Stimulated activated CD4-positive, alpha-beta T cell treated with anti-CD3 and anti-CD28 coated beads, TNF-alpha, amount 100 ng/mL, for 48 hours (primary cell): ENCODE results near the gene SEMA3F.

Source experiments
- DNase-seq, 3 donors: peaks; one replicate each; pipeline ENCODE4 v3.0.0-alpha.2; 2020; ENCODE audit warnings: low read depth in 3 of 3

SEMA3F gene

DNA sequence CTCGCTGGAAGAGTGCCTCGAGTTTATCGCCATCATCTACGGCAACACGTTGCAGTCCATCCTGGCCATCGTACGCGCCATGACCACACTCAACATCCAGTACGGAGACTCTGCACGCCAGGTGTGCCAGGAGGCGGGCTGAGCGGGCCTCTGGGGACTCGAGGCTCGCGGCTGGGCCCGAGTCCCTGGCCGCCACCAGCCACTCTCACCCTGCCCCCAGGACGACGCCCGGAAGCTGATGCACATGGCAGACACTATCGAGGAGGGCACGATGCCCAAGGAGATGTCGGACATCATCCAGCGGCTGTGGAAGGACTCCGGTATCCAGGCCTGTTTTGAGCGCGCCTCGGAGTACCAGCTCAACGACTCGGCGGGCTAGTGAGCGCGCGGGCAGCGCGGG is 38.2 kb downstream of the SEMA3F start:
- DNase-seq, result no peak

DNA sequence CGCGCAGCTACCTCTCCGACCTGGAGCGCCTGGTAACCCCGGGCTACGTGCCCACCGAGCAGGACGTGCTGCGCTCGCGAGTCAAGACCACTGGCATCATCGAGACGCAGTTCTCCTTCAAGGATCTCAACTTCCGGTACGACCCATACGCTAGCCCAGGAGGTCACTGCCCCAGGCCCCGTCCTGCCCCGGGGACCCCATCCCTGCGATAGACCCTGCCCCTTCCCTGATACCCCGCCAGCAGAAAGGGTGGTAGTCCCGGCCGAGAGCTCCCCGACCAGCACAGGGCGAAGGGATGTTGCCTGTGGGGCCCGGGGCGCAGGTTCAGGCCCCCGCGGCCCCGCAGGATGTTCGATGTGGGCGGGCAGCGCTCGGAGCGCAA is 38.6 kb downstream of the SEMA3F start:
- DNase-seq, result no peak

DNA sequence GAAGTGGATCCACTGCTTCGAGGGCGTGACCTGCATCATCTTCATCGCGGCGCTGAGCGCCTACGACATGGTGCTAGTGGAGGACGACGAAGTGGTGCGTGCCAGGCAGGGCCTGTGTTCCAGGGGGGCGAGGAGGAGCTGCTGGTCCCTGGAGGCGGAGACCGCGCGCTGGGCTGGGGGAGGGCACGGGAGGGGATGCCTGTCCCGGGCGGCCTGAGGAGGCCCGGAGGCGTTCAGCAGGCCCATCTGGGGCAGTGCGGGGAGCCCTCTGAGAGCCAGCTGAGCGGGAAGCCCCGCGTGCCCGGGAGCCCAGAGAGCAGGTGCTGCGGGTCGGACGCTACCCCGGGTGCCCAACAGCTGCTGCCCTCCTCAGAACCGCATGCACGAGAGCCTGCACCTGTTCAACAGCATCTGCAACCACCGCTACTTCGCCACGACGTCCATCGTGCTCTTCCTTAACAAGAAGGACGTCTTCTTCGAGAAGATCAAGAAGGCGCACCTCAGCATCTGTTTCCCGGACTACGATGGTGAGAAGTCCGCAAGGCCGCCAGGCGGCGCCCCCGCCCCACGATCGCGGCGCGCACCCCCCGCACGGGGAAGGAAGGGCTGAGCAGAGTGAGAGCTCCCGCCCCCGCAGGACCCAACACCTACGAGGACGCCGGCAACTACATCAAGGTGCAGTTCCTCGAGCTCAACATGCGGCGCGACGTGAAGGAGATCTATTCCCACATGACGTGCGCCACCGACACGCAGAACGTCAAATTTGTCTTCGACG is 39.2 kb downstream of the SEMA3F start:
- peak; percentile 59 to 66 (median 59) for DNase-seq

DNA sequence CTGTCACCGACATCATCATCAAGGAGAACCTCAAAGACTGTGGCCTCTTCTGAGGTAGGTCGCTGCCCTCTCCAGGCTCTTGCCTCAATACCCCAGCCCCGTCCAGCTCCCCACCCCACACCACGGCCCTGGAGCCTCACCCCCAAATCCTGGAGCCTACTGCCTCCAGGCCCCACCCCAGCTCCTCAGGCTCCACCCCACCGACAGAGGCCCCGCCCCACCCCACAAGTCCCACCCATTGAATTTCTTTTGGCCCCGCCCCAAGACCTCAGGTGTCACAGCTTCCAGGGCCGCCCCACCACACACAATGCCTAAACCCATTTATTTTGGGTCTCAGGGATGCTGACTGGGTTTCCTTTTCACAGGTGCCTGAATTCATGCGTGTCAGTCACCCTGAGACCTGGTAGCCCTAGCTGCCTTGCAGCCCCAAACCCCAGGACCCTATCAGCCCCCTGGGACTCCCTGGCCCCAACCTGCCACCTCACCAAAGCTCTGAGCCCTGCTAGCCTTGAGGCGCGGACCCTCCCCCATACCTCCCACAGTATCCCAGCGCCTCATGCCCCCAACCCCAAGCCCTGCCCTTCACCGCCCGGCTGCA is 39.9 kb downstream of the SEMA3F start:
- no peak for DNase-seq

DNA sequence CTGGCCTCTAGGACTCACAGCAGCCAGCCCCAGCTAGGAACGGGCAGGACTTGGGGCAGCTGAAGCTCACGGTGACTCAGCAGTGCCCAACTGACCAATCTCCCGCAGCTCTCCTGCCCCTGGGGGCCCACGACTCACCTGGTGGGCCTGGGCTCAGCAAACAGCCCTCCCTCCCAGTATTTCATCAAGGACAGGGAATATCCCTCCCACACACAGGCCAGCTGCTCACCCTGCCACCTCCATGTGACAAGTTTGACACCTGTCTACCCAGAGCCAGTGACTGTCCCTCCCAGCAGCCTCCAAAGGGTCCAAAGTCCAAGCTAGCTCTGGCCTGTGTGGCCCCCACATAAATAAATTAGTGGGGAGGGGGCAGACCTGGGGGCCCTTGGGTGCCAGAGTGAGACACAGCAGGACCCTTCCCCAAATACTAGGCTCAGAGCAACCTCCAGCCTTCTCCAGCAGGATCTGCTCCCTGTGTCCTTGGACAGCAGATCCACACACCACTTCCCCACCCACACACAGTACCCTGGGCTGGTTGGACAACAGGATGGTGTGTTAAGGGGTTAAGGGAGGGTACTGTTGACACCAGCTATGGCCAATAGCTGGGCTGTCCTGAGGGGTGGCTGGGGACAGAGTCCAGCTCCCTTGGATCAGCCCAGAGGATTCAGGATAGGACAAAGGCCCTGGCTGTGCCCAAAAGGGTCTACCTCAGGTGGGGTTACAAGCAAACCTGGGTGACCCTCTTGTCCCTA is 40.6 kb downstream of the SEMA3F start:
- DNase-seq, result no peak

DNA sequence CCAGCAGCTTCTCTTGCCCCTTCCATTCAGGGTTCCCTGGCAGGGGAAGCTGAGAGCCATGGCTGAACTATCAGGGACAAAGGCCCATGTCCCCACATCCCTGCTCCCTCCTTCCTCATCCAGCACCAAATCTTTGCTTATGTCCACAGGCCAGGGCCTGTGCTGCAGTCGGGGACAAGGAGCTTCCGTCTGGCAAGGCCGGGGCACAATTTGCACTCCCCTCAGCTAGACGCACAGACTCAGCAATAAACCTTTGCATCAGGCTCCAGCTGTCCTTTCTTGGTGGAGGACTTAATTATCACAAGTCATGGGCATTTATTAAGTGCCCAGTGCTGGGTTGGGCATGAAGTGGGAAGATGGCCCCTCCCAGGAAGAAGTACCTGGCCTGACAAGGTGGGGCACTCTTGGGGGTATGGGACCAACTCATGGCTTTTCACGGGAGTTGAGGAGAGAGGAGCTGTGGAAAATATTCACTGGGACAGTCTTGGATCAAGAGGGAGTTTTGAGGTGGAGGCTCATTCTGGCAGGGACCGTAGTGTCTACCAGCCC is 41.2 kb downstream of the SEMA3F start:
- no peak for DNase-seq

GRCh38 chr3:50201573-50202315 is 46.6 kb downstream of the SEMA3F start:
- DNase-seq, result no peak

GRCh38 chr3:50202353-50203112 is 47.4 kb downstream of the SEMA3F start:
- no peak for DNase-seq

- DNase-seq, result no peak
These were observed 48.1 kb downstream of the SEMA3F start for GRCh38 chr3:50203113-50203808.

GRCh38 chr3:50203809-50204803 is 49.0 kb downstream of the SEMA3F start:
- DNase-seq, result no peak

DNA sequence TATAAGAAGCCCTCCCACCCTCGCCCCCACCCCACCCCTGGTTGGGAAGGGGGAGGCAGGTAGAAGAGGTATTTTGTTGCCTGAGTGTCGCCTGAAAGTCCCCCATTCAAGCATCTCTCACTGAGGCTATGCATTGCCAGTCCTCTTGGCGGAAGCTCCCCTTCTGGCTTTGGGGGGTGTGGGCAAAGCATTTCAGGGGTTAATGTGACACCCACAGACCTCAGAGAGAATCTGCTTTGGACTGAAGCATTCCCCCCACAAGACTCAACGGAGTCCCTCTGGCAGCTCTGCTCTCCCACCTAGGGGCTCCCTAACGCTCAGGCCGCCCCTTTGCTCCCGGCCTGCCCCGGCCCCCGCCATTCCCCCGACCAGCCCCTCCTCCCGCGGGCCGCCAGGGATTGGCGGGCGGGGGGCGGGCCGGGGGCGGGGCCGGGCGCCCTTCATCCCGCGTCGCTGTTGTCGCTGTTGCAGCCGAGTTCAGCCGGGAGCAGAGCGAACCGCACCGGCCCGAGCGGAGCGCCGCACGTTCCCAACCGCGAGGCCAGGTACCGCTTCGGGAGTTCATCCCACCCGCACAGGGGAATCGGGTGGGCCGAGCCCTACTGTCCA is 49.8 kb downstream of the SEMA3F start, which contains the start of gene SLC38A3:
SLC38A3 (plus strand) TSS at position 468 of the 609 bp plus-strand sequence. CDS start 8,929 bp downstream, outside the sequence.
- no peak for DNase-seq

DNA sequence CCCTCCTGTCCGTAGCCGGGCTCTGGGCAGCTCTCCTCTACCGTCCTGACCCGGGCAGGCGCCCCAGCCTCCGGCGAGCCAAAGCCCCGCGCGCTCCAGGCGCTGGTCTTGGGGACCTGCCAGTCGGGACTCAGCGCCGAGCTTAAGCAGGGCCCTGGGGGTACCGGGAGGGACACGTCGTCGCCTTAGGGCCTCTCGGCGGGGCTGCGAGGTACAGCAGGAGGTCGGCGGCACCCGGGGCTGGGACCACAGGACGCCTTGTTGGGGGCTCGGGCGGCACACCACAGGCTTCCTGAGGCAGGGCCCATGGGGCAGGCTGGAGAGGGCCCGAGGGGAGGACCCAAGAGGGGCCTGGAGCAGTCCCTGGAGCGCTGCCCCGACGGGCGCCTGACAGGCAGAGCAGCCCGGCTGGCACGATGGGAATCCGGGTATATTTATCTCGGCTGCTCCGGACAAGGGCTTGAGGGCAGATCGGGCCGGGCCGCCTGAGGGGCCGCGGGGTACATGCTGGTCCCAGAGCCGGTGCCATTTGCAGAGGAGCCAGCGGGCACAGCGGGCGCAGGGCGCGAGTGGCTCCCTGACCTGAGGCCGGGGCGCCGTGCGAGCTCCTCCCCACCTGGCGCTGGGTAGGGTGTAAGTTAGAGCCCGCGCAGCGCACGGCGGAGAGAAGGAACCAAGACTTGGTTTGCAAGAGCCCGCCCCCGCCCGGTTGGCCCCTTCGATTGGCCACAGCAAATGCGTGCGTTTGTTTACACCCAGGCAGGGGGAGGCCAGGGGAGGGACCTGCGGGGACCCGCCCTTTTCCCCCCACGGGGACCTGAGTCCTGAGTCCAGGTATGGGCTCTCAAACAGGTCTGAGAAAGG is 50.5 kb downstream of the SEMA3F start:
- DNase-seq, result no peak

- DNase-seq, result no peak
These were observed 52.4 kb downstream of the SEMA3F start for GRCh38 chr3:50207359-50208042.

- no peak for DNase-seq
These were observed 53.7 kb downstream of the SEMA3F start for GRCh38 chr3:50208677-50209344.

DNA sequence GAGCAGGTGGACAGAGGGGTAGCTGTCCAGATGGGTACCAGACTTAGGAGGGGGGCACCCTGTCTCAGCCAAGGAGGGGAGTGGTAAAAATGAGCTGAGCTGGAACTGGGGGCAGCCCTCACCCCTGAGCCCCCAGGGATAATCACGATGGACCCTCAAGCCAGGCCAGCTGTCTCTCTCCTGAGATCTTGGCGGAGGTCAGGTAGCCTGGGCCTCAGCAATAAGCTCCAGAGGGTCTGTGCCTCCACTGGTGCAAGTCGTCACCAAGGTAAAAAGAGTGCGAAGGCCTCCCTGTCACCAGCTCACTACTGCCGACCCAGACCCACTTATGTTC is 55.0 kb downstream of the SEMA3F start:
- DNase-seq, result no peak

DNA sequence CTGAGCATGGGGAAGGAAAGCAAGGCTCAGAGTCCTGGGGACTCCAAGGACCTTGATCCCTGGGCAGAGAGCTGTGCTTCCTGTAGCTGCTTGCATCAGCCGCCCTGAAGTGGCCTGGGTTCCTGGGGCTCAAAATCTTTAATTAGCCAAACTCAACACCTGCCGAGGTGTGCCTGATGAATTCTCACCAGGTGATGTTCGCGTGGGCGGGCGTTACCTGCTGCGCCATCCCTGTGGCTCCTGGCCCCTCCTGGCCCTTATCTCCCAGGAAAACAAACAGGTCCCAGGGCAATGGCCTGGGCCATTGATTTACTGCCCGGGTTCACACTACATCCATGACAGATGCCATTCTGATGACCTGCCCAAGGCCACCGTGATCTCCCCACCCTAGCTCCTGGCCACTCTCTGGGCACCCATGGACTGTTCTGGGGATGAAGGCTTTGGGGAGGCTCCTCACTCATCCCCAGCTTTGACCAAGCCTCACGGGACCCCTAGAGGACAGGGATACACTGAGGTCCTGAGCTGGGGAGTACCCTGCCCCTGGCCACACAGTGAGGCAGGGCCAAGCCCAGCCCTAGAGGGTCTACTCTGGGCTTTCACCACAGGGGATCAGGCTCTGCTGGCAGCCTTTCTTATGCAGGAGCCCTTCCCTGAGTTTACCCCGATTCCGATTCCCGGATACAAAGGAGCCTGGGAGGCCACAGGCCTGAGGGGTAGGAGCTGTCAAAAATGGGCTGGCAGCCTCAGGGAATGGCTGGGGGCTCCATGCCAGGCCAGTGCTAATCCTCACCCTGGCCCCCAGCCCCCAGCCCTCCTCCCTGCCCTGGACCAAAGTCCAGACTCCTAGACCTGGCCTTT is 55.6 kb downstream of the SEMA3F start:
- DNase-seq, result no peak
